Ishikawa (cell line): ENCODE results near the gene FTL.

ENCODE experiments used
- CEBPB ChIP-seq: IDR thresholded peaks from 2 replicates; pipeline ENCODE4 v1.6.1; 2012
- CREB1 ChIP-seq: IDR thresholded peaks from 2 replicates; pipeline ENCODE4 v1.6.1; 2012; ENCODE audit warnings: low read depth
- EGR1 ChIP-seq: IDR thresholded peaks from 2 replicates; pipeline ENCODE4 v1.6.1; 2012
- EP300 ChIP-seq: IDR thresholded peaks from 2 replicates; pipeline ENCODE4 v1.6.1; 2012; ENCODE audit warnings: borderline replicate concordance
- FOXM1 ChIP-seq: IDR thresholded peaks from 2 replicates; pipeline ENCODE4 v1.6.1; 2012; ENCODE audit warnings: low read depth, borderline replicate concordance
- NFIC ChIP-seq: IDR thresholded peaks from 2 replicates; pipeline ENCODE4 v1.6.1; 2012
- RAD21 ChIP-seq: IDR thresholded peaks from 2 replicates; pipeline ENCODE4 v1.6.1; 2012; ENCODE audit warnings: low read depth
- TAF1 ChIP-seq: IDR thresholded peaks from 2 replicates; pipeline ENCODE4 v1.6.1; 2012; ENCODE audit warnings: low read depth, mild to moderate bottlenecking
- TCF12 ChIP-seq: IDR thresholded peaks from 2 replicates; pipeline ENCODE4 v1.6.1; 2012; ENCODE audit warnings: low read depth
- TEAD4 ChIP-seq: IDR thresholded peaks from 2 replicates; pipeline ENCODE4 v1.6.1; 2012
- USF1 ChIP-seq: IDR thresholded peaks from 2 replicates; pipeline ENCODE4 v1.6.1; 2012
- YY1 ChIP-seq: IDR thresholded peaks from 2 replicates; pipeline ENCODE4 v1.6.1; 2012; ENCODE audit warnings: low read depth
- ZBTB7A ChIP-seq: IDR thresholded peaks from 2 replicates; pipeline ENCODE4 v1.6.1; 2012; ENCODE audit warnings: low read depth
- TF ChIP-seq, protein P1 (sequence below): IDR thresholded peaks from 2 replicates; pipeline ENCODE4 v1.6.1; 2012; ENCODE audit warnings: low read depth, mild to moderate bottlenecking
- TF ChIP-seq, protein P2 (sequence below): IDR thresholded peaks from 2 replicates; pipeline ENCODE4 v1.6.1; 2012

Gene FTL

DNA sequence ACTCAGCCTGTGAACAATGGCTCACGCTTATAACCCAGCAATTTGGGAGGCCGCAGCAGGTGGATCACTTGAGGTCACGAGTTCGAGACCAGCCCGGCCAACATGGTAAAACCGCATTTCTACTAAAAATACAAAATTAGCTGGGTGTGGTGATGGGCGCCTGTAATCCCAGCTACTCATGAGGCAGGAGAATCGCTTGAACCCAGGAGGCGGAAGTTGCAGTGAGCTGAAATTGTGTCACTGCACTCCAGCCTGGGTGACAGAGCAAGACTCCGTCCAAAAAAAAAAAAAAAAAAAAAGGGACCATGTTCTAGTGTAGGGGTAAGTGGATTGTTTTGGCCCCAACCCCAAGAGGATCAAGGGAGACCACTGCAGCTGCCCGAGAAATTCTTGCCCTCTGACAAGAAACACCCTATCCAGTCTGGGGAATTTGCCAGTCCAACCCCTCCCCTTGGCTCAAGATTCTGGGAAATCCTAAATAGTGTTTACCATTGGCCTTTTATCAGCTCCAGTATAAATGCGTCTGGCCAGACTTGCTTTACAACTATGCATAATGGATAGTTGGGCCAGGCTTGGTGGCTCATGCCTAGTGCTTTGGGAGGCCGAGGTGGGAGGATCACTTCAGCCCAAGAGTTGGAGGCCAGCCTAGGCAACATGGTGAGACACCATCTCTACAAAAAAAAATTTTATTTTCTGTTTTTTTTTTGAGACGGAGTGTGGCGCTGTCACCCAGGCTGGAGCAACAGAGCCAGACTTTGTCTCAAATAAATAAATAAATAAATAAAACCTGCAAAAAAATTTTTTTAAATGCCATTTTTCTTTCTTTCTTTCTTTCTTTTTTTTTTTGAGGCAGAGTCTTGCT is 36.7 kb upstream of the FTL start:
- TF ChIP-seq, protein P1, sequence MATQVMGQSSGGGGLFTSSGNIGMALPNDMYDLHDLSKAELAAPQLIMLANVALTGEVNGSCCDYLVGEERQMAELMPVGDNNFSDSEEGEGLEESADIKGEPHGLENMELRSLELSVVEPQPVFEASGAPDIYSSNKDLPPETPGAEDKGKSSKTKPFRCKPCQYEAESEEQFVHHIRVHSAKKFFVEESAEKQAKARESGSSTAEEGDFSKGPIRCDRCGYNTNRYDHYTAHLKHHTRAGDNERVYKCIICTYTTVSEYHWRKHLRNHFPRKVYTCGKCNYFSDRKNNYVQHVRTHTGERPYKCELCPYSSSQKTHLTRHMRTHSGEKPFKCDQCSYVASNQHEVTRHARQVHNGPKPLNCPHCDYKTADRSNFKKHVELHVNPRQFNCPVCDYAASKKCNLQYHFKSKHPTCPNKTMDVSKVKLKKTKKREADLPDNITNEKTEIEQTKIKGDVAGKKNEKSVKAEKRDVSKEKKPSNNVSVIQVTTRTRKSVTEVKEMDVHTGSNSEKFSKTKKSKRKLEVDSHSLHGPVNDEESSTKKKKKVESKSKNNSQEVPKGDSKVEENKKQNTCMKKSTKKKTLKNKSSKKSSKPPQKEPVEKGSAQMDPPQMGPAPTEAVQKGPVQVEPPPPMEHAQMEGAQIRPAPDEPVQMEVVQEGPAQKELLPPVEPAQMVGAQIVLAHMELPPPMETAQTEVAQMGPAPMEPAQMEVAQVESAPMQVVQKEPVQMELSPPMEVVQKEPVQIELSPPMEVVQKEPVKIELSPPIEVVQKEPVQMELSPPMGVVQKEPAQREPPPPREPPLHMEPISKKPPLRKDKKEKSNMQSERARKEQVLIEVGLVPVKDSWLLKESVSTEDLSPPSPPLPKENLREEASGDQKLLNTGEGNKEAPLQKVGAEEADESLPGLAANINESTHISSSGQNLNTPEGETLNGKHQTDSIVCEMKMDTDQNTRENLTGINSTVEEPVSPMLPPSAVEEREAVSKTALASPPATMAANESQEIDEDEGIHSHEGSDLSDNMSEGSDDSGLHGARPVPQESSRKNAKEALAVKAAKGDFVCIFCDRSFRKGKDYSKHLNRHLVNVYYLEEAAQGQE, result no peak
- TF ChIP-seq USF1 (no peak), EGR1 (no peak), FOXM1 (no peak), NFIC (no peak)

- TF ChIP-seq TCF12 (no peak), ZBTB7A (no peak), YY1 (no peak), EGR1 (0 out of 2 replicates have a peak, but pooled peaks have one; percentile 22), TAF1 (no peak), NFIC (no peak), CREB1 (no peak), RAD21 (no peak), USF1 (peak; percentile 4; the same call in 1 of the 2 replicates), TEAD4 (no peak), EP300 (no peak), FOXM1 (no peak)
- TF ChIP-seq, protein P2, sequence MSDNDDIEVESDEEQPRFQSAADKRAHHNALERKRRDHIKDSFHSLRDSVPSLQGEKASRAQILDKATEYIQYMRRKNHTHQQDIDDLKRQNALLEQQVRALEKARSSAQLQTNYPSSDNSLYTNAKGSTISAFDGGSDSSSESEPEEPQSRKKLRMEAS, result peak; percentile 75
Measured at GRCh38 chr19:48933382-48933932, 31.7 kb upstream of the FTL start, which contains the start of gene DHDH. TSS of gene DHDH (plus strand) at chr19:48933699. CDS start at chr19:48933722, 23 bp downstream.

DNA sequence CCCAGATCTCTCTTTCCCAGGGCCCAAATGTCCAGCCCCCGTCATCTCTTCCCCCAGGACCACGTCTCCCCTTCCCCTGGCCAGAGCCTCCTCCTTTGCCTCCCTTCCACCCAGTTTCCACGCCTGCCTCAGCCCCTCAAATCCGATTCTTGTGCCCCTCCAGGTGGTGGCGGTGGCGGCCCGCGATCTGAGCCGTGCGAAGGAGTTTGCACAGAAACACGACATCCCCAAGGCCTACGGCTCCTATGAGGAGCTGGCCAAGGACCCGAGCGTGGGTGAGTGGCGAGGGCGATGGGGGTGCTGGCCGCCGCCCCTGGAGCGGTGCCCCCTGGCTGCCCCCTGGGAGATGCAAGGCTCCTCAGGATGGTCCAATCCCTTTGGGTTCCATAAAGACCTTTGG is 30.3 kb upstream of the FTL start:
- TF ChIP-seq TCF12, result no peak
- TF ChIP-seq, protein P2, result no peak
- TF ChIP-seq ZBTB7A, result no peak
- no peak for TF ChIP-seq CREB1
- no peak for TF ChIP-seq YY1
- TF ChIP-seq EP300, result no peak
- no peak for TF ChIP-seq FOXM1
- TF ChIP-seq EGR1, result no peak
- no peak for TF ChIP-seq CEBPB
- TF ChIP-seq TEAD4, result no peak
- TF ChIP-seq RAD21, result no peak
- TF ChIP-seq, protein P1, result no peak

DNA sequence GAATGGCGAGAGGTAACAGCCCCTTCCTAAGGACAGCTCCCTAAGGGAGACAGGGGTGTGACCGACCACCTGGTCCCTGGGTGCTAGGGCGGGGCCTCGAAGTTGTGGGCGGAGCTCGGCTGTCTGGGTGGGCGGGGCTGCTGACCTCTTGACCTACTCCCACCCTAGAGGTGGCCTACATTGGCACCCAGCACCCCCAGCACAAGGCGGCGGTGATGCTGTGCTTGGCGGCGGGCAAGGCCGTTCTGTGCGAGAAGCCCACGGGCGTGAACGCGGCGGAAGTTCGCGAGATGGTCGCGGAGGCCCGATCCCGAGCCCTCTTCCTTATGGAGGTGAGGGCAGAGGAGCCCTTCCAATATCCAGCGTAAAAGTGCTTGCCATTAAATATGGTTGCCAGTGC is 29.2 kb upstream of the FTL start:
- TF ChIP-seq TAF1 (no peak), ZBTB7A (no peak), YY1 (no peak), USF1 (no peak), NFIC (no peak), CEBPB (no peak), EP300 (no peak), FOXM1 (no peak), CREB1 (no peak), TEAD4 (no peak), RAD21 (no peak), TCF12 (no peak), EGR1 (no peak)
- TF ChIP-seq, protein P1, result no peak
- TF ChIP-seq, protein P2, result no peak
